Right ventricle myocardium superior (tissue), 1 donor: ENCODE data around the gene VEPH1. TPM values are rescaled to one million over a fixed set of nuclear protein-coding genes. Genes with fewer than 3 reads are reported as not detected.

ENCODE experiments used
- ATAC-seq: fragments of 200-7000 bp; cut with Tn5 transposase; one replicate; pipeline ENCODE4 v1.9.1; 2020; ENCODE audit warnings: mild to moderate bottlenecking; ENCODE audit not compliant: poor library complexity
- DNase-seq: peaks from one replicate; pipeline ENCODE4 v3.0.0-alpha.2; 2020
- intact Hi-C: fragments of 100-400 bp; cut with DNase I; formaldehyde crosslinking; loops from one replicate; pipeline ENCODE4 v1.11.2; 2022
- total RNA-seq: library from RNA; stranded (reverse); fragmentation: NEBNext Ultra II Directional; extraction: Animal tissue kit (Norgen Biotek cat#: 25700); gene quantifications from one replicate; pipeline ENCODE4 v1.2.1, GENCODE V29; 2021
- donor health status: DM: no; HTN: yes; CAD: no; lungs with severe emphysema.

VEPH1 gene
- total RNA-seq, 1 donor from 2014 or later, result not detected

DNA sequence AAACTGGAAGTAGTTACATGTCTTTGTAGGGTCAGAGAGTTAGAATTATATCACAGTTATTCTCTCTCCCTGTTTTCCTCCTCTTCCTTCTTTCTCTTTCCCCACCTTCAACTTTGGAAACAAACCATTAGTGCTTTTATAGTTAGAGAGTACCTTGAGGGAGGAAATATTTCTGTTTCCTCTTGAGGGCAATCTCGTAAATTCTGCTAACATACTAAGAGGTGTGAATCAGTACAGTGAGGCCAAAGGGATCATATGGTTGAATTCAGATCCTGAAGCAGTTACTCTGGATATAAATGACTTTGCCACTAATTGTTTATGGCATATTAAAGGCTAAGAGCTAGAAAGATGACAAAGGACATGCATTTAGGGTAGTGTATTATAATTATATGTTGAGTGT, 283.0 kb downstream of the VEPH1 start:
- DNase-seq (no peak), ATAC-seq (no peak)
- intact Hi-C loops, result no loop called here

DNA sequence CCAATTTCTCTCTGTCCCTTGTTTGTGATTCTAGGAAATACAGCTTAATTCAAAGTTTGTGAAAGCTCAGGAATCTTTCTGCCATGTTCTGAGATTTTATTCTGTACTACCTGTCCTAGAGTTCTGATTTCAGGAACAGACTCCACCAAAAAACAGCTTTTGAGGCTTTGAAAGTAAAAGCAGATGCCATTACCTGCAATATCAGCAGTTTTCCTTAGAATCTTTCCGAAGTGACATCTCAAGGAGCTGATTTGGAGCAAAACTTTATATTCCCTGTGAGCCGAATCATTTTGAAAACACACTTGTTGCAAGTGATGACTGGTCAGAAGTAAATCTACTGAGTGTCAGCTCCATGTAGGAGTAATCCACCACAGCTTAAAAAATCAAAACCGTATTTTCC, 284.0 kb downstream of the VEPH1 start:
- intact Hi-C loops, result no loop called here
- ATAC-seq, result no peak

More for the DNA sequence above, 284.0 kb downstream of the VEPH1 start:
- no peak for DNase-seq

Other genes starting within 250 kb of the VEPH1 start
- gene PTX3, start 66.6 kb downstream of the VEPH1 start, total RNA-seq, result 0.13 TPM